Choroid plexus epithelial cell (primary cell): ENCODE data around the gene ITGA6.

Experiments used
- DNase-seq: peaks from one replicate; pipeline ENCODE4 v3.0.0-alpha.2; 2010; ENCODE audit warnings: low read depth
- H3K4me3 ChIP-seq: 2 replicates; pipeline ENCODE4 v1.5.1; 2011; ENCODE audit warnings: low read depth, mild to moderate bottlenecking, control low read depth, low read length, moderate library complexity
- TF ChIP-seq, protein P1 (sequence below): conservative IDR thresholded peaks from 2 replicates; pipeline ENCODE4 v1.5.1; 2011; ENCODE audit warnings: low read depth, mild to moderate bottlenecking, control low read depth, inconsistent platforms, low read length, moderate library complexity

ITGA6 gene

DNA sequence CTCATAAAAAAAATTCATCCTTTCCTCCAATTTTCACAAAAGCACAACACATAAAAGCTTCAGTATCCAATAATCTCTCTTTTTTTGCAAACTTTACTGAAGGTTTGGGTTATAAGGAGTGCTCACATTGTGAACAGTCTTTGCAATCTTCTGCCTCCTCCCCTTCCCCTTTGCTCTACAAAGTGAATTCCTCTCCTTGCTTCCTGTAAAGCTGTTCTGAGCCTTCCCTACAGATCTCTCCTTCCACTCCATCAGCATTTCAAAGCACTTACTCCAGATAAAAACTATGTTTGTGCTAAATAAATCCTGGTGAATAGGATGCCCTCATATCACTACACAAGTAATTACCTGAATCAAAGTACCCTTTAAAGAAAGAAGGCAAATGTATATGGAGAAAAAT, 123.9 kb downstream of the ITGA6 start:
- peak; percentile 81 for DNase-seq
- no peak overlapping the region for H3K4me3 ChIP-seq
- TF ChIP-seq, protein P1, sequence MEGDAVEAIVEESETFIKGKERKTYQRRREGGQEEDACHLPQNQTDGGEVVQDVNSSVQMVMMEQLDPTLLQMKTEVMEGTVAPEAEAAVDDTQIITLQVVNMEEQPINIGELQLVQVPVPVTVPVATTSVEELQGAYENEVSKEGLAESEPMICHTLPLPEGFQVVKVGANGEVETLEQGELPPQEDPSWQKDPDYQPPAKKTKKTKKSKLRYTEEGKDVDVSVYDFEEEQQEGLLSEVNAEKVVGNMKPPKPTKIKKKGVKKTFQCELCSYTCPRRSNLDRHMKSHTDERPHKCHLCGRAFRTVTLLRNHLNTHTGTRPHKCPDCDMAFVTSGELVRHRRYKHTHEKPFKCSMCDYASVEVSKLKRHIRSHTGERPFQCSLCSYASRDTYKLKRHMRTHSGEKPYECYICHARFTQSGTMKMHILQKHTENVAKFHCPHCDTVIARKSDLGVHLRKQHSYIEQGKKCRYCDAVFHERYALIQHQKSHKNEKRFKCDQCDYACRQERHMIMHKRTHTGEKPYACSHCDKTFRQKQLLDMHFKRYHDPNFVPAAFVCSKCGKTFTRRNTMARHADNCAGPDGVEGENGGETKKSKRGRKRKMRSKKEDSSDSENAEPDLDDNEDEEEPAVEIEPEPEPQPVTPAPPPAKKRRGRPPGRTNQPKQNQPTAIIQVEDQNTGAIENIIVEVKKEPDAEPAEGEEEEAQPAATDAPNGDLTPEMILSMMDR = no peak

DNA sequence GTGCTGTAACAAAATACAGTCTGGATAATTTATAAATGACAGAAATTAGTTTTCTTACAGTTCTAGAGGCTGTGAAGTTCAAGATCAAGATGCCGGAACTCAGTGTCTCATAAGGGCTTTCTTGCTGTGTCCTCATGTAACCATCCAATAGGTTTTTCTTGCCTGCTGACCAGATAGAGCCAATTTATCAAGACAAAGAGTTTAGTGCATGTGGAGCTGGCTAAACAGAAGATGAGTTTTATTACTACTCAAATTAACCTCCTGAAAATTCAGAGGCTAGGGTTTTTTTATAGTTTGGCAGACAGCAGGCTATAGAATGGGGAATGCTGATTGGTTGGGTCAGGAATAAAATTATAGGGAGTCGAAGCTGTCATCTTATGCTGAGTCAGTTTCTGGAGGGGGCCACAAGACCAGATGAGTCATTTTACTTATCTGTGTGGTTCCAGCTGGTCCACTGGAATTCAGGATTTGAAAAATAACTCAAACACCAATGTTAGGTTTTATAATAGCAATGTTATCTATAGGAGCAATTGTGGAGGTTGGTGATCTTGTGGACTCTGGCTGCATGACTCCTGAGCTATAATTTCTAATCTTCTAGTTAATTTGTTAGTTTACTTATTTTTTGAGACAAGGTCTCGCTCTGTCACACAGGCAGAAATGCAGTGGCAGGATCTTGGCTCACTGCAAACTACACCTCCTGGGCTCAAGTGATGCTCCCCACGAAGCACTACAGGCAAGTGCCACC, 125.3 kb downstream of the ITGA6 start:
- TF ChIP-seq, protein P1 = no peak
- H3K4me3 ChIP-seq = no peak overlapping the region
- DNase-seq = peak; percentile 96

DNA sequence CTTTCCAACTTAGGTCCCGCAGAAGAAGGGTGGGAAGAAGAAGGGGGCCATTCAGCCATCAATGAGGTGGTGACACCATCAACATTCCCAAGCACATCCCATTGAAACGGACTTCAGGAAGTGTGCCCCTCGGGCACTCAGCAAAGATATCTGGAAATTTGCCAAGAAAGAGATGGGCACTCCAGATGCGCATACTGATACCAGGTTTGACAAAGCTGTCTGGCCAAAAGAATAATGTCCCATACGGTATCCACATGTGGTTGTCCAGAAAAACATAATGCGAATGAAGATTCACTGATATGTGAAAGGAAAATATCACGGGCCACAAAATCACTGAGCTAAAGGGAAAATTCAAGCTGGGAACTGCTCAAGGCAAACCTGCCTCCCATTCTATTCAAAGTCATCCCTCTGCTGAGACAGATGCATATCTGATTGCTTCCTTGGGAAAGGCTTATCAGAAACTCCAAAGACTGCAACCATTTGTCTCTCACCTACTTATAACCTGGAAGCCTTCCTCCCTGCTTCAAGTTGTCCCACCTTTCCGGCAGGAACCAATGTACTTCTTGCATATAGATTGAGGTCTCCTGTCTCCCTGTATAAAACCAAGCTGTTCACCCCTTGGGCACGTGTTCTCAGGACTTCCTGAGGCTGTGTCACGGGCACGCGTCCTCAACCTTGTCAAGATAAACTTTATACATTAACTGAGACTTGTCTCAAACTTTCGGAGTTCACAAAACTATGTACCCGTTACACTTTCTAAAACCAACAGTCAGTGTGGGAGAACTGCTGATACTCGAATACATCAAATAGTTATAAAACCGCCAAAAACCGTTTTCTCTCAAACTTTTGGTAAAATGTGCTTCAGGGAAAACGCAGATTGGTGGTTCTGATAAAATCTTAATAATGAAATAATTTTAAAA, 127.2 kb downstream of the ITGA6 start:
- peak; percentile 10 for DNase-seq
- TF ChIP-seq, protein P1 = no peak
- peak overlapping the region; percentile 92 for H3K4me3 ChIP-seq

DNA sequence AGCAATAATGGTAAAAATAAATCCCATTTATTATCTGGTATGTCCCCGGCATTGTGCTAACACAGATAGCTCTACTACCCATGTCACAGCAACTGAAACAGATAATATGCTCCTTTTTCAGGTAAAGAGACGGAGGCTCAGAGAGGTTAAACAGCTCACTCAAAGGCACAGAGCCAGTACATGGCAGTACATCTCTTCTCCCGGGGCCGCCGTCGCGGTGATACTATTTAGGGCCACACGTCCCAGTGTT, 127.8 kb downstream of the ITGA6 start:
- no peak for DNase-seq
- H3K4me3 ChIP-seq = peak overlapping the region; percentile 92
- TF ChIP-seq, protein P1 = no peak
